NCI-H1048 (cell line): ENCODE data around the gene SOX9.
"Not testable (repeated sequence)": the region's sequence is repeated elsewhere in the genome, so short reads cannot be mapped to it uniquely, and the experiment has no call there.

Experiments used
- DNase-seq: peaks from one replicate; lab custom pipeline; 2025; lab: John Stamatoyannopoulos, UW

Gene SOX9

DNA sequence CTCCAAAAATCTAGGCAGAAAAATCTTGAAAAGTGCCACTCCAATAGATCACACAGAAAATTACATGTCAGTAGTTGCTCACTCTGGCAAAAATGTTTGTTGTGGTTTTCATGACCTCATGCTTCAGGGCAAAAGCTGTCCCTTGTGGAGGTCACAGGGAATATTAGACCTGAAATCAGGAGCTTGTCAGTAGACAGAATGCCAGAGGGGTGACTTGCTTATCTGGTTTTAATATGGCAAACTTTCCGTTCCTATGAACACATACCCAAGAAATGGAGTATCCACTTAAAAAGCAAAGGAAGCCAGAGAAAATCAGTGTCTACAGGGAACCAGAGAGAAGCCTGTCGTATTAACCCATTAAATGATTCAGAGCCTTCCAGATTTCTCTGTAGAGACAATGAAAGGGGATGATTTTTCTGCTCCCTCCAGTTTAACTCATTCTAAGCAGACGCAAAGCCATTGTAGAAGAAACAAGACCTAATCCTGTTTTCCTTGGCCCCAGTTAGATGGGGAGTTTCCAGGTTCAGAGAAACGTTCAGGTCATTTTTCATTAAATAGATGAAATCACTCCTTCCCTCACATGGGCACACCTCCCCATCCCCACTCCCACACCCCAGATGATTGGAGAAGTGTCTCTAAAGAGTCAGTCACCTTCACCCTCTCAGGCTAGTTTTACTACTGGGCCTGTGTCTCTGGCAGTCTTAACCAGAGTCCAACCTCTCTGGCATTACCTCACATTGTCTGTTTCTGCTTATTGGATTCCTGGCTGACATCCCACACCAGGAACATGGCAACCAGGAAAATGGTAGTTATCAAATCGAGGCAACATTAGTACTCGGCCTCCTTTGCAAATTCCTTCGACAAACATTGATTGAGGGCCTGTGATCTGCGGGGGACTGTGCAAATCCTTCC, 6.0 kb downstream of the SOX9 start:
- DNase-seq, result peak; percentile 55

GRCh38 chr17:72128039-72128438, 7.2 kb downstream of the SOX9 start:
- DNase-seq, result no peak

DNA sequence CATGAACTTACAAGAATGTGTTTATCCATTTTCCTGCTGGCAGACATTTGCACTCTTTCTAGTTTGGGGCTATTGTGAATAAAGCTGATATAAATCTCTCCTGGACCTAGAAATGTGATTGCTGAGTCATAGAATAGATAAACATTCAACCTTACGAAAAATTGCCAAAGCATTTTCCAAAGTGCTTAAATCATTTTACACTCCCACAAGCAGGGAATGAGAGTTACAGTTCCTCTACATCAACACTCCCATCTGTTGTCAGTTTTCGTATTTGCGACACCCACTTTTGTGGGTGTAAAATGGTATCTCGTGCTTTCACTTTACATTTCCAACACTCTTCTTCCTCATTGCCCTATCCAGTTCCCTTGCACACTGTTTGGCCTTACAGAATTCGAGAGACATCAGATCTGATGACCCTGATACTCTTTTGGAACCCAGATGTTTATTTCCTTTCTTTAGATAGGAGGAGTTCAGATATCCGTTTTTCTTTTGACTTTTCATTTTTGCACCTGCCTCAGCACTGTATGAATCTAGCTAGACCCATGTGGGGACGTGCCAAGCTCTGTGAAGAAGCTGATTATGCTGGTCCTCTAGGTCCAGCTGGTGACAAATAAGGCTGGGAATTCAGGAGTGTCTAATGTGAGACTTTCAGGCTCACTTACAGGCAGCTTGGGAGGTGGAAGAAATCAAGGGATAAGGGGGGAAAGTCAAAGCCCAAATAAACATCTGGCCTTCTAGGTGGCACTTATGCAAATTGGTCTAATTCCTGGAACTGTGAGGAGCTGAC, 14.0 kb downstream of the SOX9 start:
- DNase-seq, result no peak

- DNase-seq, result no peak
Observed at GRCh38 chr17:72135546-72136325, 14.9 kb downstream of the SOX9 start.

DNA sequence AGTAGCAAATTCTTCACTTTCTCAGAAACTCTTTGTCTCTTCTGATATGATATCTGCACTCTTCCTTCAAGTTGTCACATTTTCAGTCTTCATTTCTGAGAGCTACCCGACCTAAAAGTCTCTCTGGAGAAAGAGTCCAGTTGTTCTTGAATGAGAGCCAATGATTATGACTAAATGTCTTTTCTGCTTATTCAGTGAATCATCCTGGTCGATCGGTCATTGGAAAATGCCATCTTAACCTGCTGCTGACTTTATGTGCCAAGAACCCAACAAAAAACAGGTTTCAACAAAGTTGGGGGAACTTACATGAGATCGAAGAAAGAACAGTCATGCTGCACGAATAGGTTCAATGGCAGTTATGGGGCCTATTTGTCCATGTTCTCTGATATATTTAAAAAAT, 15.9 kb downstream of the SOX9 start:
- no peak for DNase-seq

DNA sequence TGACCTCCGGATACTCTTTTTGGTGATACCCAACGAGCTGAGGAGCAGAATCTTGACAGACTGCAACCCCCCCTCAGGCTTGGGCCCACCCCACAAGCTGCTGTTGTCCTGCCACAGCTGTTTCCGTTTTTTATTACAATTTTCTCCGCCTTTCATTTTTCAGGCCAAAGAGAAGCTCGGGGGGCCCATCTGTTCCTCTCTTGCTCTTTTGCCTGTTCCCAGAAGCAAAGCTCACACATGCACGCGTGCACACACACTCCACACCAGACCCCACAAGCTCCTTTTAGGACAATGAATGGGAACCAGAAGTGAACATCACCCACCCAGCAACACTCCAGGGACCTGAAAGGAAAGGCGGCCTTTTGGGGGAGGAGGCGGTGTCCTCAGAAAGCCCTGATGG, 16.3 kb downstream of the SOX9 start:
- DNase-seq, result no peak

- no peak for DNase-seq
Observed at GRCh38 chr17:72139212-72139611, 18.4 kb downstream of the SOX9 start.

DNA sequence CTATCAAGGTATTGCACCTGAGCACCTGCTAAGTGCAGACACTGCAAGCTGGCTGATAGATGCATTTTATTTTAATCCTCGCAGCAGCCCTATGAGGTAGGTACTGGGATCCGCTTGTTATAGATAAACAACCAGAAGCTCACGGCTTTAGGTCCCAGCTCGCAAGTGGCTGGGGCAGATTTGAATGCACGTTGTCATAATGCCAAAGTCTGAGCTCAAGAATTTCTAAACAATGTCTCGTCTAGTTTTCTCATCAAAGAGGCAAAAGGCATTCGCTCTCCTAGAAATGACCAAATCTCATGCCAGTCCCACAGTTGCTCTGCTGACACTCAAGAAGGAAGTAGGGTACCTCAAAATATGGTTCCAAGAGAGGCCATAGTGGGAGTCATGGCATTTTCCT, 20.5 kb downstream of the SOX9 start:
- DNase-seq, result no peak

- DNase-seq, result not testable (repeated sequence)
Observed at GRCh38 chr17:72142097-72142496, 21.3 kb downstream of the SOX9 start.

GRCh38 chr17:72142614-72143013, 21.8 kb downstream of the SOX9 start:
- DNase-seq, result no peak

- DNase-seq, result no peak
Observed at GRCh38 chr17:72143245-72143644, 22.4 kb downstream of the SOX9 start.

DNA sequence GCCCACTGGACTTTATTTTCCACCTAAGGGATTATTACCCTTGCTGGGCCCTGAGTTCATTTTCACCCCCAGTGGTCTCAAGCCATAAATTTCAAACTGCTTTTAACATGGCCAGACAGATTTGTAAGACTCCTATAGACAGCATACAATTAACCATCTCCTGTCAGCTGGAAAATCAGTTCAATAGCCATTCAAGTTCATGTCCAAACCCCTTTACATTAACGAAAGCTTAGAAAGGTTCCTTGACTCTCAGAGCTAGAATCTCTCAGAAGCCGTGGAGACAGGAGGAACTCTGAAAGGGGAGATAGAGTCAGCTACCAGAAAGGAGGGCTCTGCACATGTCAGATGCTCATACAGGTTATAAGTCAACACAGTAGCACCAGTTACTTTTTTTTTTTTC, 23.3 kb downstream of the SOX9 start:
- DNase-seq, result no peak

DNA sequence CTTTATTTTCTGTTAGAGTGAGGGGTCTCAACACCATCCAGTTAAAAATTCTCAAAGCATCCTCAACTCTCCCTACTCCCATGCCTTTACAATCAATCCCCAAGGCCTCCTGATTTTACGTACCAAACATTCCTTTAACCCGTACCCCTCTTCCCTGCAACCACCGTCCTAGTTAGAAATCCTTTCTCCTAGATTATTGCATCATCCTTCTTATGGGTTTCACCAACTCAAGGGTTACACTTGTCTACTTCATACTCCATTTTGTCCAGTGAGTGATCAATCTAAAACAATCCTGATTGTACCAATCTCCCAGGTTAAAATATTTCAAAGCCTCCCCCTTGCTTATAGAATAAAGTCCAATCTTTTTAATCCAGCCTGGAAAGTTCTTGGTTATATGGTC, 24.7 kb downstream of the SOX9 start:
- DNase-seq, result no peak

GRCh38 chr17:72145962-72146361, 25.1 kb downstream of the SOX9 start:
- no peak for DNase-seq

DNA sequence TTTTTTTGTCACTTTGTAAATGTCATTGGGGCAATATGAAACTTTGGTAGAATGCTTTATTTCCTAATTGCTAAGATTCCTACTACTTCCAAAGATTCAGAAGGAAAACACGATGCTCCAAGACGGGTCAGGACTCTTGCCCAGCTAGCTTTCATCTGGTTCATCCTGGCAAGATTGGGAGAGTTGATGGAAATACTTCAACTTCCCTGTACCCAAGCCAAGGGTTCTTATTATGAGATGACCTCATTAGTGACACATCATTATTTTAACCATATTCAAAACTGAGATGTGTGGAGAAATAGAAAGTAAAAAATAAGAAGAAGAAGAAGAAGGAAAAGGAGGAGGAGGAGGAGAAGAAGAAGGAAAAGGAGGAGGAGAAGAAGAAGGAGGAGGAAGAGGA, 25.6 kb downstream of the SOX9 start:
- DNase-seq, result no peak

DNA sequence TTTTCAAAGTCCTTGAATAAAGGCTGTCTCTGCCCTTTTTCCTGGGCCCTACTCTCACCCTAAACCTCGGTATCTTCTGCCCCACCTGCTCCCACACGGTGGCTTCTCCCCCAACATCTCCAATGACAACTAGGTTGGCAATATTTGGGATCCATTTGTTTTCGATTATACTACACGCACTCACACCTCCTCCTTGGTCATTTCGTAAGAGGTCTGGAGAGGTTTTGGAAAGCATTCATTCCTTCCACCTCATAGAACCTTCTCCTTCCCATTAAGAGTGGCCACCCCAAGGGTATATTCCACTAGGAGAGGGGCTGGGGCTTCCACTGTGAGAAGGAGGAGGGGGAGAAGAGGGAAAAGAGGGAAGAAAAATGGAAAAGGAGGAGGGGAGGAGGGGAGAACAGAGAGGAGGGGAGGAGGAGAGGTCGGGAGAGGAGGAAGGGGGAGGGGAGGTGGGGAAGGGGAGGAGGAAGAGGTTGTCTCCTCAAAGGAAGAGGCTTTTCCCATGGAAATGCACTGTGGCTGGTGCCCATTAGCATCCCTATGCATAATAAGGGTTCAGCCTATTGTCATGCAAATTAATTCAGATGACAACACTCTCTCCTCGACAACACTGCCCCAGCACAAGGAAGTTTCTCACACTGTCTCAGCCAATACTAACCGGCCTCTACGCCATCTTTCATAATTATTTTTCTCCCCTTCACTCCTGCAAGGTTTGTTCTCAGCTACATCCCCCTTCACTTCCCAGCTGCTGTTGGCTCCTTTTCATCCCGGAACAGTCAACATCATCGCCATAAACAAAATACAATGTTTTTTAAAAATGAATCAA, 30.0 kb downstream of the SOX9 start:
- no peak for DNase-seq

GRCh38 chr17:72151565-72152386, 31.0 kb downstream of the SOX9 start:
- no peak for DNase-seq

- DNase-seq, result peak; percentile 78
Observed at GRCh38 chr17:72152387-72152929, 31.6 kb downstream of the SOX9 start.

GRCh38 chr17:72158895-72159885, 38.4 kb downstream of the SOX9 start:
- DNase-seq, result no peak
